HG03064 (cell line): ENCODE measurements around the gene MLXIP.

Experiments used
- ATAC-seq: cut with Tn5 transposase; IDR thresholded peaks from one replicate; pipeline ENCODE4 v1.9.1; 2021; ENCODE audit warnings: low read depth; ENCODE audit not compliant: unreplicated experiment

Gene MLXIP

GRCh38 chr12:122123051-122123760 lies 44.6 kb downstream of the MLXIP start:
- ATAC-seq: no peak

DNA sequence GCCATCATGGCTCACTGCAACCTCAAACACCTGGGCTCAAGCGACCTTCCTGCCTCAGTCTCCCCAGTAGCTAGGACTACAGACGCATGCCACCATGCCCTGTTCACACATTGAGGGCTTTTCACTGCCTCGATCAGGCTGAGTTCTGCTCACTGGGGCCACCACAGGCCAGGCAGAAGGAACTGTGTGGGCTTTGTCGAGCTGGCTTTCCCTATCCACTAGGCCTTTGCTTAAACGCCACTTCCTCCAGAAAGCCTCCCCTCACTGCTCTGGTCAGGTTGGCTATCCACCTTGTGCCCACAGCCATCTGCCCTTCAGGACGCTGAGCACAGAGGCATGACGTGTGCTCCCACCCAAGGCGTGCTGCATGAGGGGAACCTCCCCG lies 45.2 kb downstream of the MLXIP start:
- no peak for ATAC-seq

GRCh38 chr12:122124370-122124769 lies 45.8 kb downstream of the MLXIP start:
- no peak for ATAC-seq

DNA sequence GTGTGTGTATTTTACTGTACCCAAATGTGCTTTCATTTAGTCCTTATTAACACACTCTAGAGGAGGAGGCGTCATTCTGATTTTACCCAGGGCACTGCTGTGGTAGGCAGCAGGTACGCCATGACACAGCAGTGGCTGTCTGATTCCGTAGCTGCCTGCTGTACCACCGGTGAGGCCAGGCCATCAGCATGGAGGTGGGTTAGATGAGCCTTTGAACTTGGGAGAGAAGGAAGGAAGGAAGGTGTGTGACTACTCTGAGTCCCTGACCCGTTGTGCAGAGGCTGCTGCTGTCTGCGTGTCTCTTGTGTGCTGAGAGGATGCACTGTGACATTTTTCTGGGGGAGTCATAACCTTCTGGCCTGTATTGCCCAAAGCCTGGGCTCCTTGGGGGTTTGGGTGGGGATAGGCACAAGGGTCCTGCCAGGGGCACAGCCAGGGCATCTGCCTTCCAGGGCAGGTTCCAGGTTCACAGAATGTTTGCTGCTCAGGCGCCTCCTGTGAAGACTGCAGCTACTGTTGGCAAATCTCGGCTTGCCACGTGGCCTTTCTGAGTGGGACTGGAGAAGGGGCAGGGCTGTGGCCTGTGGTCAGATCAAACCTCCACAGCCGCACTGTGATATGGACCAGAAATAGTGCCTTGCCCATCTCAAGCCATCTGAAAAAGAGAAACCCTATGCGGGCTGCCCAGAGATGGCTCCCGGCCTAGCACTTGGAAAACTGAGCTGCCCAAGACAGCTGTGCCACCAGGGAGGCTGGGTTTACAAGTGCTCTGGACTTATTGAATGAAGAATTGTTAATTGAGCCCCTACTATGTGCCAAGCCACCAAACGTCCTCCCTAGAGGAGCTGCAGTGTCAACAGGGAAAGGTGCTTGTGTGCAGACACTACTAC lies 47.1 kb downstream of the MLXIP start:
- no peak for ATAC-seq

- no peak for ATAC-seq
Measured at GRCh38 chr12:122126342-122126635, 47.7 kb downstream of the MLXIP start.

DNA sequence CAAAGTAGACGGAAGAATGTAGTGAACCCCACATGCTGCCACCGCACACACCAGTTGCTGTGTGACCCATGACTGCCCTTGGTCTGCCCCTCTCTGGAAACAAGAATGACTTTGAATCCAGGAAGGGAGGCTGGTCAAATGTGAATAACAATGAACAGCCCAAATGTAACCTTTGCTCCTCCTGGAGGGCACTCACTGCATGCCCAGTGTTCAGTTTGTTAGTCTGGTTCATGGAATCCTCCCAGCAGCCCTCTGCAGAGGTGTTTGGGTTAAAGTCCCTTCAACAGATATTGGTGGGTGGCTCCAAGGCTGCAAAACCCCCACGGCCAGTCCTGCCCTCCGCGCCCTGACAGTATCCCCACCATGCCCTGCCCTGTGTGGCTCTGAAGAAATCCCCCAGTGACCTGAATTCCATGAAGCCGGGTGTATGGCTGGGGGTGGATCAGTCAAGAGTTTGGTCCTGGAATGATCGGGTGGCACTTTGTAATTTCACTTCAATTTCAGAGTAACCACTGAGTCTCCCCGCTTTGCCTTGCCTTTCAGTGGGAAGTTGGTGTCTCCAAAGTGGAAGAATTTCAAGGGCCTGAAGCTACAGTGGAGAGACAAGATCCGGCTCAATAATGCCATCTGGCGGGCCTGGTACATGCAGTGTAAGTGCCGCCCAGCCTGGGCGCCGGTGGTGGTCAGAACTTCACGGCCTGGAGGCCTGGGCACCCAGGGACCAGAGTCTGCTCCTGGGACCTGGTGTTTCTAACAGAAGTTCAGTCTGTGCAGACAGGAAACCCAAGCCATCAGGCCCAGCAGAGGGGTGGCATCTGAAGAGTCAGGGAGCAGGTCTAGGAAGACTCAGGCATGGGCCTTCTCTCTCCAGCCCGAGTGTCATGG lies 48.4 kb downstream of the MLXIP start:
- ATAC-seq: no peak

DNA sequence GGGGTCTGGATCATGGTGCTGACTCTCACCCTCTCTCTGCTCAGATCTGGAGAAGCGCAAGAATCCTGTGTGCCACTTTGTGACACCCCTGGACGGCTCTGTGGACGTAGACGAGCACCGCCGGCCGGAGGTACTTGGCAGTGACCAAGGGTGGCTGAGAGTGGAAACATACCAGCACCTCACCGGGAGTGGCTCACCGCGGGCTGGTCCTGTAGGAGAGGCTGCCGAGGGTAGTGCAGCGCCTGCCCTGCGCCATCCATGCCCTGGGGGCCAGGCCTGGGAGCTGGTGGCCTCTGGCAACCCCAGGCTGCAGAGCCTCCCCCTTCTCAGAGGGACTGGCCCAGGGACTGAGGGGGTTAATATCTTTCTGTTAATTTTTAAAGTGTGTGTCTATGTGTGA lies 49.3 kb downstream of the MLXIP start:
- no peak for ATAC-seq

DNA sequence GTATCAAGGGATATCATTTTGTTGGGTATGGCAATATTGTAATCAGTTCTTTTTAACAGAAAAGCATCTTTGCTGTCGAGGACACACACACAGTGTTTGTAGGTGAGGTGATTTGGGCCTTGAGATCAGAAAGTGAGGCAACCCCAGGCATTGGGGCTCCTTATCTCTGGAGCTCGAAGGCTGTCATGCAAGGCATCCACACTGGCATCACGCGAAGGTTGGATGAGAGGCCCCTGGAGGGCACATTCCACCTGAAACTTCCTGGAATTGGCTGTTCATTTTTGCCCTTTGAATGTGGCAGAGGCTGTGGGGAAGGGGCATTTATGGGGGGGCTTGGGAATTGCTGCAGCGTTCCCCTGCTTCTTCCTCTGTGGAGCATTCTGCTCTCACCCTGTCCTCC lies 49.9 kb downstream of the MLXIP start:
- ATAC-seq: no peak

DNA sequence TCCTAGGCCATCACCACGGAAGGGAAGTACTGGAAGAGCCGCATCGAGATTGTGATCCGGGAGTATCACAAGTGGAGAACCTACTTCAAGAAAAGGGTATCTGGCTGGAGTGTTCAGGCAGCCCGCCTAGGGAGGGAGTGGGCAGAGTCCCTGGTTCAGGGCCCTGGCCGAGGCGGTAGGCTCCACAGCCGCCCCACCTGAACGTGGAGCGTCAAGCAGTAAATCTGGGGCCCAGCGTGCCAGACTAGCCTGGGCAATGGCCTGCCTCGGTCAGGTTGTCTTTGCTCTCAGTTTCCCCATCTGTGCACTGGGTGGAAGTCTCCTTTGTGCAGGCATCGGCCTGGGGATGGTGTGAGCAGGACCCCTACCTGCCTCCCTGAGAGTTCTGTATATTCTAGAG lies 50.6 kb downstream of the MLXIP start:
- no peak for ATAC-seq

- ATAC-seq: no peak
Measured at GRCh38 chr12:122130150-122130549, 51.6 kb downstream of the MLXIP start.

GRCh38 chr12:122133192-122133950 lies 54.8 kb downstream of the MLXIP start:
- ATAC-seq: no peak

DNA sequence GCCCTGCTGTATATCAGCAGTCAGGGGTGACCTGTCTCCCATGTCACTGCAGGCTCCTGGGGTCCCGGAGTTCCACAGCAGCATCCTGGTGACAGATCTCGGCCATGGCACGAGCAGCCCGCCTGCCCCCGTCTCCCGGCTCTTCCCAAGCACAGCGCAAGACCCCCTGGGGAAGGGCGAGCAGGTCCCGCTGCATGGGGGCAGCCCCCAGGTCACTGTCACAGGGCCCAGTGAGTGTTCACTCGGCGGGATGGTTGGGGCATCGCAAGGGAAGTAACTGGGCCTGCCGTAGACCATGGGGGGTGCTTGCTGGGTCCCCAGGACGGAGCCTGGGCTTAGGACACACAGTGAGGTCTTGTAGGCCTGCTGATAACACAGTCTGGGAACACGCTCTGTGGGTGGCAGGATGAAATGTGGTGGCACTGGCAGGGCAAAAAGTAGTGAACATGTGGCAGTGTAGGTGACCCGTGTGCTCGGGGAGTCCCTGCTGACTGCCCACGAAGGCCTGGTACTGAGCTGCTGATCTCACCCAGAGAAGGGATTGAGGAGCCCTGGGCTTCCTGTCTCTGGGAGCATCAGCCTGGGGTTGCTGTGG lies 57.0 kb downstream of the MLXIP start:
- ATAC-seq: no peak

DNA sequence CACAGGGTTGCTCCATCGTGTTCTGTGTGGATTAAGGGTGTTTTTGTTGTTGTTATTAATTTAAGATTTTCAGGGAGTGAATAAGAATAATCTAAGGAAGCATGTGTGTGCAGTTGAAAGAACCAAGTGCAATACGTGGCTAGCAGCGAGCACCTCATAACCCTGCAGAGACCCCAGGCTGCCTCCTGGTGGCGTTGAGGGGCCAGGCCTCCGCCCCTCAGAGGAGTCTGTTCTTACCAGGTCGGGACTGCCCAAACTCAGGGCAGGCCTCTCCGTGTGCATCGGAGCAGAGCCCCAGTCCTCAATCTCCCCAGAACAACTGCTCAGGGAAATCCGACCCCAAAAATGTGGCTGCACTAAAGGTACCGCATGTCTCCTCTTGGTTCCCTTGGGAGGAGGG lies 58.7 kb downstream of the MLXIP start:
- ATAC-seq: no peak

DNA sequence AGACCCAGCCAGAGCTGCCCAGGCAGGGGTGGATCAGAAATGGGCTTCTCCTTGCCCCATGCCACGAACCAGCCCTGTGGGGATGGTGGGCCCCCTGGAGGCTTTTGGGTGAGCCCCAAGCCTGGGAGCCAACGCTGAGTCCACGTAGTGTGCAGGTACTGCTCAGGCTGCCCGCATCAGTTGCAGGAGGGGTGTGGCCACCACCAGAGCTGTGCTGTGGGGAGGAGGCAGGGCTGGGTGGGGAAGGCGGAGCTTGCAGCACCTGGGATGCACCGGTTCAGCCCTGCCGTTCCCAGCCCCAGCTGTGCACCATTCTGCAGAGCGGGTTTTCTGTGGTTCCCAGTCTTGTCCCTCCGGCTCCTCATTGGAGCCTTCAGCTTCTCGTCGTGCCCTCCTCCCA lies 59.1 kb downstream of the MLXIP start:
- ATAC-seq: no peak

- ATAC-seq: no peak
Measured at GRCh38 chr12:122138181-122138580, 59.6 kb downstream of the MLXIP start.

- ATAC-seq: no peak
Measured at GRCh38 chr12:122138616-122139015, 60.1 kb downstream of the MLXIP start.

DNA sequence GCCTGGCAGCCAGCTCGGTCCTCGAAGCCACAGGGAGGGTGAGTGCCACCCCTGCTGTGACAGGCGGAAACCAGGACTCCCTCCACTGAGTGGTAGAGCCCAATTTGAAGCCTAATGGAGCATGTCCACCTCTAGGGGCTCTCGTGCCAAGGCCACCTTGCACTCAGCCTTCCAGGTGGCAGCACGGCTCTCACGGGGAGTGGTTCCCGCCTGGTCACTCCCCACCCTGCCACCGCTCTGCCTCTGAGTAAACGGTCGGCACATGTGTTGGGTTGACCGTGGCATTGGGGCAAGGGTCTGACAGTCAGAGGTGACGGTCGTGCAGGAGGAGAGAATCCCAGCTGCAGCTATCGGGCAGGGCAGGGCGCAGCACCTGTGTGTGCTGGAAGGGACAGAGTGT lies 60.7 kb downstream of the MLXIP start:
- ATAC-seq: no peak

DNA sequence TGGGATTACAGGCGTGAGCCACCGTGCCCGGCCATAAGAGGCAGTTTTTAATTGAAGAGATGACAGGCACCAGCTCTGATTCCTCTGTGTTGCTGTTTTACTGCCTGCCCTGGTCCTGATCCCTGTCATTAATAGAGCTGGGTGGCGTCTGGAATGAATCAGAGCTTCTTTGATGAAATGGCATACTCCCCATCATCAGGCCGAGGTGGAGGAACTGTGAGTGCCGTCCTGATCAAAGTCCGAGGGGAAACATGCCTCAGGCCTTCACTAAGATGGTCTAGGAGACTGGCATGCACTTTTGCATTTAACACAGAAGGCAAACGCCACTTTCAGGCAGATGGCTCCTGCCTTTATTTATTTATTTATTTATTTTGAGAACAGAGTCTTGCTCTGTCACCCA lies 61.4 kb downstream of the MLXIP start:
- no peak for ATAC-seq

- ATAC-seq: no peak
Measured at GRCh38 chr12:122140467-122141257, 62.1 kb downstream of the MLXIP start.
